CD1c-positive myeloid dendritic cell (primary cell): Measurements from ENCODE around the gene BBOX1.
"Not testable (repeated sequence)": the region's sequence is repeated elsewhere in the genome, so short reads cannot be mapped to it uniquely, and the experiment has no call there.

Experiments
- DNase-seq: peaks from one replicate; pipeline ENCODE4 v3.0.0-alpha.2; 2016; ENCODE audit errors: extremely low spot score

The BBOX1 gene, protein sequence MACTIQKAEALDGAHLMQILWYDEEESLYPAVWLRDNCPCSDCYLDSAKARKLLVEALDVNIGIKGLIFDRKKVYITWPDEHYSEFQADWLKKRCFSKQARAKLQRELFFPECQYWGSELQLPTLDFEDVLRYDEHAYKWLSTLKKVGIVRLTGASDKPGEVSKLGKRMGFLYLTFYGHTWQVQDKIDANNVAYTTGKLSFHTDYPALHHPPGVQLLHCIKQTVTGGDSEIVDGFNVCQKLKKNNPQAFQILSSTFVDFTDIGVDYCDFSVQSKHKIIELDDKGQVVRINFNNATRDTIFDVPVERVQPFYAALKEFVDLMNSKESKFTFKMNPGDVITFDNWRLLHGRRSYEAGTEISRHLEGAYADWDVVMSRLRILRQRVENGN

GRCh38 chr11:27040302-27041115, at the start of gene BBOX1:
Gene BBOX1, plus strand, starts transcription at chr11:27040815. Its CDS starts 14,616 bp downstream, at chr11:27055431.
- DNase-seq = no peak

- DNase-seq = no peak
Measured at GRCh38 chr11:26992031-26992541, 48.5 kb upstream of the BBOX1 start.

GRCh38 chr11:26993965-26994457, 46.6 kb upstream of the BBOX1 start, which contains the start of gene FIBIN:
Gene FIBIN, plus strand, starts transcription at chr11:26994112. Its CDS starts 415 bp downstream, at chr11:26994527.
- DNase-seq = no peak

DNA sequence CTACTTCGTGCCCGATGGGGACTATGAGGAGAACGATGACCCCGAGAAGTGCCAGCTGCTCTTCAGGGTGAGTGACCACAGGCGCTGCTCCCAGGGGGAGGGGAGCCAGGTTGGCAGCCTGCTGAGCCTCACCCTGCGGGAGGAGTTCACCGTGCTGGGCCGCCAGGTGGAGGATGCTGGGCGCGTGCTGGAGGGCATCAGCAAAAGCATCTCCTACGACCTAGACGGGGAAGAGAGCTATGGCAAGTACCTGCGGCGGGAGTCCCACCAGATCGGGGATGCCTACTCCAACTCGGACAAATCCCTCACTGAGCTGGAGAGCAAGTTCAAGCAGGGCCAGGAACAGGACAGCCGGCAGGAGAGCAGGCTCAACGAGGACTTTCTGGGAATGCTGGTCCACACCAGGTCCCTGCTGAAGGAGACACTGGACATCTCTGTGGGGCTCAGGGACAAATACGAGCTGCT, 46.0 kb upstream of the BBOX1 start:
- no peak for DNase-seq

DNA sequence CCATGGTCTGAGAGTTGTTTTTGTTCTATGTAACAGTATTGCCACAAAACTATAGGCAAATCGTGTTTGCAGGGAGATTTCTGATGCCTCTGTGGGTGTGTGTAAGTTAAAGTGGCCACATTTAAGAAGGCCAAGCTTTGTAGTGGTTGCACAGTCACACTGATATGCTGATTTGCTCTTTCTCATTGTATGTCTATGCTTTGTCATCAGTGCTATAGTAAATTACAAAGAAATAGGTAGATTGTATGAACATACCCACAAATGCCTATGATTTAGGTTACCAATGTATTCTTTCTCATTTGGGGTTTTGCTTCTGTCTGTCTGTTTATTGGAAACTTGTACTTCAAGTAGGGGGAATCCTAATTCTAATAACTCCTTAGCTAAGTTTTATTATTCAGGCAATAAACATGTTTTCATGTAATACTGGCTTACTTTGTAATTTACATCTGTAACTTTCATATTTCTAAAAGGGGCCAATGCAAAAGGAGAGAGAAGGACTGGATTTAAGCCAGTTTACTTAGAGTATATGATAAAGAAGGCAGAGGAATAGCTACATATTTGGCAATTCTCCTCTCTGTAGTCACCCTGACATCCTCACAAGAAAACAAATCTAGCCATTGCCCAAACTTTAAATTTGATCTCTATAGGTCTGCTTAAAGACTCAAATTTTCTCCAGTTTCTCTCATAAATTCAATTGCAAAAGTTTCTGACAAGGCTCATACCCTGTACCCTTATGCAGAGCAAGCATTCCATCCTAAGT, 44.7 kb upstream of the BBOX1 start:
- no peak for DNase-seq

- no peak for DNase-seq
Measured at GRCh38 chr11:26997378-26997777, 43.2 kb upstream of the BBOX1 start.

DNA sequence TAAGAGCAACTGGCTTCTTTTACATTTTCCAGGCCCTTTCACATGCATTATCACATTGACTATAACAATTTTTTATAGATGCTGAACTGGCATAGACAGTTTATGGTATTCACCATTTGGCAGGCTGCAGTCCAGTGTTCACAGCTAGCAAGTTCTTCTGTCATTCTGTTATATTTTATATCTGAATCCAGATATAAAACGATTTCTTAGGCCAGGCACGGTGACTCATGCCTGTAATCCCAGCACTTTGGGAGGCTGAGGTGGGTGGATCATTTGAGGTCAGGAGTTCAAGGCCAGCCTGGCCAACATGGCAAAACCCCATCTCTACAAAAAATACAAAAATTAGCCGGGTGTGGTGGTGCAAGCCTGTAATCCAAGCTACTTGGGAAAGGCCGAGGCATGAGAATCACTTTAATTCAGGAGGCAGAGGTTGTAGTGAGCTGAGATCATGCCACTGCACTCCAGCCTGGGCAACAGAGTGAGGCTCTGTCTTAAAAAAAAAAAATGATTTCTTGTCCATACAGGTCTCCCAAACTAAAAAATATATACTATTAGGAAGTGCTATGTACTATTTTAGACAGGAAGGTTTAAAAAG, 39.4 kb upstream of the BBOX1 start:
- DNase-seq = not testable (repeated sequence)

DNA sequence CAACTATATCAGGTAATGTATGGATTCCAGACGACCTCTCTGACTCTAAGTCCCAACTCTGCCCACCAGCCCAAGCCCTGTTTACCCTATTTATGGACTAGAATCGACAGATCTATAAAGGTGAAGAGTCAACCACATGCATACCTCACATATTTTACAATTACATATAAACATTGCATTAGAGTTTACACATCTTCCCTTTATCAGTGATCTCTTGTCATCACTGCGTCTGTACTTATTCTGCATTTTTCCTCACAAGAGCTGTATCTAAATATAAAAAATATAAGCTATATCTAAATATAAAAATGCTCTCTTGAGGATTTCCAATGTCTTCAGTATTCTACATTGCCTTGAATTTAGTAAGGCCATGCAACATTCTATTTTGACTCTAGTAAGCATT, 38.2 kb upstream of the BBOX1 start:
- no peak for DNase-seq

GRCh38 chr11:27002838-27003237, 37.8 kb upstream of the BBOX1 start:
- DNase-seq = no peak

DNA sequence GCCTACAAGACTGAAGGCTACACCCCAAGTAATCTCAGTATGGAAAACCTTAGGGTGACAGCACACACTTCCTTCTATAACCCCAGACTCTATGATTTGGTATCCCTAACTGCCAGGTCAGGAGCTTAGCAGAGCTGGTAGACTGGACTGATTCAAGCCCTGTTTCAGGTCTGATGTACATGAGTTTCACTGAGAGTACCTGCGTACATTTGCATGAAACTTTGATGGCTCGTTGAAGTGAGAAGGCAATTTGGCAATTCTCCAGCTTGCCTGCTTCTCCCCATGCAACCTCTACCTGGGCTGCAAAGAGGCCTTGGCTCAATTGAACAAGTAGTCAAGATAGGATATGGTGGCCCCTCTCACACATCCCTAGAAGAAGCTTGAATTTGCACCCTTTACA, 36.5 kb upstream of the BBOX1 start:
- no peak for DNase-seq

GRCh38 chr11:27008811-27009535, 31.6 kb upstream of the BBOX1 start:
- no peak for DNase-seq

GRCh38 chr11:27011560-27012233, 28.9 kb upstream of the BBOX1 start:
- no peak for DNase-seq

DNA sequence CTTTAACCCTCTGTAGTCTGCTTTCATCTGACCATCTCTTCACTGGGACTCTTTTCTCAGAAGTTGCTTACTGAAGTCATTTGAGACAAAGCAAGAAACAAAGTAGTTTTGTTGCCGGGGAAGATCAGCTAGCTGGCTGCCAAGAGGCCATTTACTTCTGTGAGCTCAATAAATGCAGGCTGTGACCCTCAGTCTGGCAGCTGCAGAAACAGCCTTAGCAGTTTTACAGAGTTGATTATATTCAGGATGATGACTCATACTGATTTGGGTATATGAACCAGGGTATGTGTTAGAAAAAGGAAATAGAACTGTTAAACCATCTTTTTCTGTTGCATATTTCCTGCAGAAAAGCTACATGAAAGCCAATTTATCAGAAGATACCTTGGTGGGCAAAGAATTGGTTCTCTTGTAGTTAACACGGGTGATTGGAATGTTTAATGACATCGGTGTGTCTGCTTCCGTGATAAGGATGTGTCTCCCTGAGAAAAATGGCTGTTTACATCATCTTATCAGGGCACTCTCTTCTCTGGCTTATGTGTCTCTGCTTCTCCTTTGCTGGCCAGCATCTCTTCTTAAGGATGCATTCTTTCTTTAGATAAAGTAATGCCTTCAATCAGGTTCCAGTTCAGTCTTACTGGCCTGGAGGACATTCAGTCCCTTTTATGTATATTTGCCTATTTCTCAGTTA, 28.2 kb upstream of the BBOX1 start:
- no peak for DNase-seq

DNA sequence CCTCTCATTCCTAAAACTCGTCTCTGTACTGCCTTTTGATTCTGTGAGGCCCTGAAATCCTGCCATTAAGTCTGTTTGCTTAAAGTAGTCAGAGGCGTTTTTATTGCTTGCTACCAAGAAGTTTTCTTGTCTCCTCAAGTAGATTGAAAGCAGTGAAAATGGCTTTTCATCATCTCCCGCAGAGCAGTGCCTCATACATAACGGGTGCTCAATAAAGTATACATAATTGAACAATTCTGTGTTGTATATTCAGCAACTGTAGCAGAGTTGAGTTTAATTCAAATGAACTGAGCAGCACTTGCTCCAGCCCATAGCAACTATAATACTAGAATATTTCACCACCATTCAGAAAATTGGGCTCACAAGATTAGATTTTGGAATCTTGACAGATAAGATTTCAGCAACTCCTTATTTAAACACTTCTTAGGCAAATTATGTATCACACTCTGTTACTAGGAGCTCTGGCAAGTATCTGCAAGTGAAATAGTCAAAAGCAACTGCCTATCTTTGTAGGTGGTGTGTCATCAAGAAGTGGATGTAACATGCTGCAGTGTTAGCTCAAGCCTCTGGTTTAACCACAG, 26.7 kb upstream of the BBOX1 start:
- DNase-seq = no peak

DNA sequence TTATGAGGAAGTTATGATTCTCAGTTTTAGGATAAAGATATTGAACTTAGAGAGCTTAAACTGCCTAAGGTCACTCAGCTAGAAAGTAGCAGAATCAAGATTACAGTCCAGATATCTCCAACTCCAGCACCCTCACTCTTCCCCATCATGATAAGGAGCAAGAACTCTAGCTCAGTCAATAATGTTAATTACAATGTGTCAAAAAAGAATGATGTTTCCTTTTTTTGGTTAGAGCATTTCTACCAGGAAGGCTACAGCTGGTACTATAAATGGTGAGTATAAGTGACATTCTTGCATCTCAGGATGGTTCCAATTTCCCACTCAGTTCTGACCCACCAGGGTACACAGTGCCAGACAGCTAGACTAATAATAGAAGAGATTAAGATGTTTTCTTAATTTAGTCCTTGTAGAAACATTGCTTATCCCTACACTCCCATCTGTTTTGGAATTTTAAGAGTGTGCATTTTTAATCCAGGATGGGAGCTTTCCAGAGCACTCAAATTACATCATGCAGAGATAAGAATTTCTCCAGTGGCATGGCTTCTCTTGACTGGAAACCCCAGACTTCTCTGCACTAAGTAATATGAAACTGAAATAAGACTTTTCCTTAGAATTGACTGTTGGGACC, 21.6 kb upstream of the BBOX1 start:
- no peak for DNase-seq

GRCh38 chr11:27020751-27021150, 19.9 kb upstream of the BBOX1 start:
- DNase-seq = no peak

DNA sequence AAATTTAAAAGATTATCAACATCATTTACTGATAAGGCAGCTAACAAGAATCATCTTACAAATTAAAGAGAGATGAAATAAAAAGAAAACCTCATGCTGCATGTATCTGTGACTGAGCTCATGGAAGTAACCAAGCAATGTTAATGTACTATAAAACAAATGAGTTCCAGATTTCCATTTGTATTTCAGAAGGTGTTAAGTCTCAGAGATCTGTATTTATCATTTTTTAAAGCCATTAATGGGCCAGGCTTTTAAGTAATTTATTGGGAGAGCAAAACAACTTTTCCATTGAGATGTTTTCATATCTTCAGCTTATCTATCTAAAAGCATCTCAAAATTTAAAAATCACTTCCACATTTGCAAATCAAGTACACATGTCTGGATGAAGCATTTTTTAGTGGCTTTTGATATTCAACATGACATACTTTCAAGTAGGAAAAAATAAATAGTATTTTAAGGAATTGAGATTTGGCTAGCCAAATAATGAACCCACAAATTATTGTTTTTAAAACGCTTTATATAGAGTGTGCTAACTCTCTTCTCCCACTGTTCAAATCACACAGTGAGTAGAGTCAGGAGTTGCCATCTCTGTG, 17.9 kb upstream of the BBOX1 start:
- no peak for DNase-seq

DNA sequence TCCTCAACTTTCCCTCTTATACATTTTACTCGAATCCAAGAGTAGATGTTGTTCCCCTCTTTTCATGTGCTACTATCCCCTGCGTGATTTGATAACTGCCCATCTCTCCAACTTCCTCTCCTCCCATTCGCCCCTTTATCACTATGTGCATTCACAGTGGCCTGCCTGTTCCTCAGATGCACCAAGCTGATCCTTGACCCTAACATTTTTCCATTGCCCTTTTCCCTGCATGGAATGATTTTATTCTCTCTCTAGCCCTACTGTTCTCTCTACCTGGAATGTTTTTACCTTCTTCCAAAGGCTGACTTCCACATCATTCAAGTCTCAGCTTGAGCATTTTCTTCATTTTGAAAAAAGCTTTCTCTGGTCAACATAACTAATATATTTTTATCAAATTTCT, 15.8 kb upstream of the BBOX1 start:
- DNase-seq = no peak
